Stimulated activated CD4-positive, alpha-beta T cell treated with anti-CD3 and anti-CD28 coated beads, TNF-alpha, amount 100 ng/mL, for 4 hours (primary cell): Measurements from ENCODE around the gene KCNK10.

ENCODE experiments used
- DNase-seq, 3 experiments: peaks; one replicate each; pipeline ENCODE4 v3.0.0-alpha.2; 2020; ENCODE audit warnings: low read depth in 3 of 3

KCNK10 gene

GRCh38 chr14:88323086-88323522 lies at the start of gene KCNK10:
TSS of gene KCNK10 (minus strand) at chr14:88323269. CDS start at chr14:88322798, 471 bp downstream.
- DNase-seq: no peak

GRCh38 chr14:88369496-88369895 lies 46.4 kb upstream of the KCNK10 start:
- no peak for DNase-seq

DNA sequence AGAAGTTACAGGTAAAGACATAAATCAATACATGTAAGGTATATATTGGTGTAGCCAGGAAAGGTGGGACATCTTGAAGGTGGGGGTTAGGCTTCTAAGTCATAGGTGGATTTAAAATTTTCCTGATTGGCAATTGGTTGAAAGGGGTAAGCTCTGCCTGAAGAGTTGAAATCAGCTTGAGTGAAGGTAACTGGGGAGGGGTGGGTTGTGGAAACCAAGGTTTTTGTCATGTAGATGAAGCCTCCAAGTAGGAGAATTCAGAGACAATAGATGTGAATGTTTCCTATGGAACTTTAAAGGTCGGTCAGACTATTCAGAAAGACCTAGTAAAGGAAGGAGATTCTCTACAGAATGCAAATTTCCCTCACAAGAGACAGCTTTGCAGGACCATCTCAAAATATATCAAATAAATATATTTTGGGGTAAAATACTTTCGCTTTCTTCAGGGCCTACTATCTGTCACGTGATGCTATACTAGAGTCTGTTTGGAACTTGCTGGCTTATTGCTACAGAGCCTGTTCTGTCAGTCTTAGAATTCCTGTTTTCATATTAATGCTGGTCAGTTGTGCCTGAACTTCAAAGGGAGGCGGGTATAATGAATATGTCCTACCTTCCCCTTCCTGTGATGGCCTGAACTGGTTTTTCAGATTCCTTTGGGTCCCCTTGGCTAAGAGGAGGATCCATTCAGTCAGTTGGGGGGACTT lies 41.8 kb upstream of the KCNK10 start:
- DNase-seq: no peak

DNA sequence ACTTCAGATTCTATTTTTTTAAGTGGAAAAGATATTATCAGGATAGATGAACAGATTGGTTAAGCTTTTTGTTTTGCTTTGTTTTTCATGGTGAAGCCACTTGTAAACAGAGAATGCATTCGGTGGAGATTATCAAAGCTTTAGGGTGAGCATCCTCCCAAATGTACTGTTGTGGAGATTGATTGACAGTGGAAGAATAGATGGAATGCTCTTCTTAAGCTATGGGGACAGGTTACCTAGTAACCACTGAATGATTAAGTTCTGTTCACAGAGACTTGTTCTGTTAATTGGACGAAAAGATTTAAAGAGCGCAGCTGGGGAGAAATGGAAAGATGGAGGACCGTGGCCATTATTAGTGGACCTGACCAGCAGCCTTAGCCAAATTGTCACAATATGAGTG lies 40.6 kb upstream of the KCNK10 start:
- DNase-seq: no peak

GRCh38 chr14:88359500-88359899 lies 36.4 kb upstream of the KCNK10 start:
- no peak for DNase-seq

GRCh38 chr14:88354358-88354757 lies 31.3 kb upstream of the KCNK10 start:
- DNase-seq: no peak

DNA sequence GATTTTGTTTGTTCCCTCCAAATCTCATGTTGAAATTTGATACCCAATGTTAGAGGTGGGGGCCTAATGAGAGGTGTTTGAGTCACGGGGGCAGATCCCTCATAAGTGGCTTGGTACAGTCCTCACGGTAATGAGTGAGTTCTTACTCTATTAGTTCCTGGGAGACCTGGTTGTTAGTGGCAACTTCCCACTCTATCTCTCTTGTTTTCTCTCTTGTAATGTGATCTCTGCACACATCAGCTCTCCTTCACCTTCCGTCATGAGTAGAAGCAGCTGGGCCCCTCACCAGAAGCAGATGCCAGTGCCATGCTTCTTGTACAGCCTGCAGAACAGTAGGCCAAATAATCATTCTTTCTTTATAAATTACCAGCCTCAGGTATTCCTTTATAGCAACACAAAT lies 29.6 kb upstream of the KCNK10 start:
- DNase-seq: no peak

GRCh38 chr14:88351966-88352691 lies 29.1 kb upstream of the KCNK10 start:
- DNase-seq: no peak

DNA sequence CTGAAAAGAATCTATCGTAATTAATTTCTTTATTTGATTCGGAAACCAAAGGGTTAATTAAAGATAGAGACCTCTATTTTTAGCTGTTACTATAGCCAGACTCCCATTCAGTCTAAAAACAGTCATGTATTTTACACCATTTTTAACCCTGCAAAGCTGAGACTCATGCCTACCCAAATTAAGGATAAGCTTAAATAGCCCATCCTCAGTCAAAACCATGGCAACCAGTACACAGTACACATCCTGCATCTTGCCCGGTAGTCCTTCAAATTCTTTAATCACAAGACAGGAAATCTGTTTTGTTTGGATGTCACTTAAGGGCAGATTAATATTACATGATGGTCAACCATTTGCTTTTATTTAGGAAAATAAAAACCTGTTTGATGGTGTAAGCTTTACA lies 25.5 kb upstream of the KCNK10 start:
- no peak for DNase-seq

- DNase-seq: no peak
Measured at GRCh38 chr14:88346048-88346639, 23.1 kb upstream of the KCNK10 start.

DNA sequence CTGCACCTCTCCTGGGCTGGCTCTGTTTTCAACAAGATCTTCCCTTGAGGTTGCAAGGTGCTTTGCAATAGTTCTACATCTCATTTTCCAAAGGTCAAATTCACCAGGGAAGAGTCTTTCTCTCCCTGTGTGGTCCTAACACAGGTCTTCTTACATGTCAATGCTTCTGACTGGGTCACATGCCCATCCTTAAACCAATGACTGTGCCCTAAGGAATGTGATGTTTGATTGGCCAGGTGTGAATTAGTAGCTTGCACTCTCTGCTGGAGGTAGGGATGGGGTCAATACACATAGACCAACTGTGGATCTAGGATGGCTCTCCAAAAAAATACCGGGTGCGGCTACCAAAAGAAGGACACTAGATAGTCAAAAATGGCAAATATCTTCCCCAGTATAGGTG lies 19.9 kb upstream of the KCNK10 start:
- no peak for DNase-seq

DNA sequence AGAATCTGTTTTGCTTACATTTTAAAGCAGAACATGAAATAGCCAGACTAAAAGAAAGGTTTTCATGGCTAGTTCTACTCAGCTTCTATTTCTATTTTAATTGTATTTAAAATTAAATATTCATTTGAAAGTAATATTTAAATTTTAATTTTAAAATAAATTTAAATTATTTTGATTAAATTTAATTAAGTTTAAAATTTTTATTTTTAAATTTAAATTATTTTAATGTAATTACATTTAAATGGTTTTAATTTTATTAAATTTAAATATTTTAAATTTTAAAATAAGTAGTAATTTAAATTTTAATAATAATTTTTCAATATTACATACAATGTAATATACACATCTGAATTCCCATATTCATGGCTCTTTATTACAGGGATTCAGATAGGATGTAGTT lies 17.3 kb upstream of the KCNK10 start:
- no peak for DNase-seq

DNA sequence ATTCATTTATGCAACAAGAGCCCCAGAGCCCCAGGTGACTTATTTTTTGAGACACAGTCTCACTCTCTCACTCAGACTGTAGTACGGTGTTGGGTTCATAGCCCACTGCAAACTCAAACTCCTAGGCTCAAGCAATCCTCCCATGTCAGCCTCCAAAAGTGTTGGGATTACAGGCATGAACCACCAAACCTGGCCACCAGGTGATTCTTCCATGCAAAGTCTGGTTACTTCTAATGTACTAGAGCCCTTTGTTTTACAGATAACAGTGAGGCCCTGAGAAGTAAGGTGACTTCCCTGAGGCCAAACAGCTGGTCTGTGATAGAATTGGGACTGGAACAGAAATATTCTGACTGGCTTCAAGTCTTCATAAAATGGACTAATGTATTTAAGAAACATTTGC lies 10.0 kb upstream of the KCNK10 start:
- no peak for DNase-seq

GRCh38 chr14:88327497-88327896 lies 4.4 kb upstream of the KCNK10 start:
- DNase-seq: no peak

DNA sequence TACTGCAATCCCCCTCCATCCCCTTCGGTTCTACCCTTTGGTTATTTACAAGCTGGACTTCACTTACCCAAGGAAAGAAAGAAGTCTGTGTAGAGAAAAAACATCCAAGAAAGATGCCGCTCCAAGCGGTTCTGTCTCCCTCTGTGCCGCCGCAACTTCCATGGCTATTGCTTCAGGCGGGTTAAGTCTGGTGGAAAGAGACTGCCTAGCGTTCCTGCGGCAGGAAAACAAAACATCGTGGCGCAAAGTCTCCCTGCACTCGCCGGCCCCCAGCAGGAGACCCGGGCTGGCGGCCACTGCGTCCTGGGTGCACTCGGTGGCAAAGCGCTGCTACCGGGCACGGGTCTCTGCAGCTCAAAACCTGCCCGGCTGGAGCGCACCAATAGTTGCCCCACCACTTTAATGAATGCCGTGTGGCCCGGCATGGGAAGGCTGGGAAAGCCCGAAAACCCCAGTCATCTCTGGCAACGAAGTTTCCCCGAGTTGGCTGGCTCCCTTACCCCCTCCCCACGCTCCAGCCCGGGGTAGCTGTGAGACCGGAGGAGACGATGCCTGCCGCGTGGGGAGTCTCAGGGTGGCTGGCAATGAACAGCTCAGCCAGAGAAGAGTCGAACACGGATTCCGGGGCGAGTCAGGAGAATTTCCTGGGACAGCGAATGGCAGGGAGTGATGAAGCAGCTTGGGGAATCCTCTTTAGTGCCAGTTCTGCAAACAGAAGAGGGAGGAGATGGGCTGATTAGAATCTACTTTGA lies 3.5 kb upstream of the KCNK10 start:
- no peak for DNase-seq

DNA sequence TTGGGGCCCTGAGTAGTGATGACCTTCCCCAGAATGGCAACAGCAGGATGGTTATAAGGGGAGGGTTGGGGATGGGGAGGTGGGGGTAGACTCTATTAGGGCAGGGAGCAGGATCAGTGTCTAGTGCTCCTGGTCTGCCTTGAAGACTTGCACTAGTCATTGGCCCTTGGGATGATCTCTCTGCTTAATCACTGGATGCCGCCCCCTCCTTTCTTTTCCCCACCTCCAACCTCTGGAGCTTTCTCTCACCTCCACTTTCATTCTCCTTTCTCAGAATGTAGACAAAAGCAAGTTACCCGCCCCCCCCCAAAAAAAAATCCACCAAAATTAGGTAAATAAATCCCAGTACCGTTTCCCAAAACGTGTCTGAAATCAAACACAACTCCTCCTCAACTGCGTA lies 2.8 kb upstream of the KCNK10 start:
- no peak for DNase-seq

GRCh38 chr14:88324930-88325329 lies 1.9 kb upstream of the KCNK10 start:
- no peak for DNase-seq

DNA sequence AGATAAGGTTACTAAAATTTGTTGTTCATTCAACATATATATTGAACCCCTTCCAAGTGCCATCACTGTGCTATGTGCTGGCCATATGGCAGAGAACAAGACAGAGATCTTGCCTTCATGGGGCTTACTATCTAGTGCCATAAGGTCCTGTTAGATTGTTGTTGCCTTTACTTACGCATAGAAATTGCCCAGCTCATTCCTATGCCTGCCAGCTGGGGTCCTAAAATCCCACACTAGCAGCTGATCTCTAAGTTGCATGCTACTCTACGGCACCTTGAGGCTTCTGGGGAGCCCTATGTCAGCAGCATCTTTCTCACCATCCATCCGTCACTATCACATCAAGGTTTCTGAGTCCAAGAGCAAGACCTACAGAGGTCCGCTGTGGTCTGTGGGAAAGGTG lies 1.4 kb upstream of the KCNK10 start:
- DNase-seq: no peak

DNA sequence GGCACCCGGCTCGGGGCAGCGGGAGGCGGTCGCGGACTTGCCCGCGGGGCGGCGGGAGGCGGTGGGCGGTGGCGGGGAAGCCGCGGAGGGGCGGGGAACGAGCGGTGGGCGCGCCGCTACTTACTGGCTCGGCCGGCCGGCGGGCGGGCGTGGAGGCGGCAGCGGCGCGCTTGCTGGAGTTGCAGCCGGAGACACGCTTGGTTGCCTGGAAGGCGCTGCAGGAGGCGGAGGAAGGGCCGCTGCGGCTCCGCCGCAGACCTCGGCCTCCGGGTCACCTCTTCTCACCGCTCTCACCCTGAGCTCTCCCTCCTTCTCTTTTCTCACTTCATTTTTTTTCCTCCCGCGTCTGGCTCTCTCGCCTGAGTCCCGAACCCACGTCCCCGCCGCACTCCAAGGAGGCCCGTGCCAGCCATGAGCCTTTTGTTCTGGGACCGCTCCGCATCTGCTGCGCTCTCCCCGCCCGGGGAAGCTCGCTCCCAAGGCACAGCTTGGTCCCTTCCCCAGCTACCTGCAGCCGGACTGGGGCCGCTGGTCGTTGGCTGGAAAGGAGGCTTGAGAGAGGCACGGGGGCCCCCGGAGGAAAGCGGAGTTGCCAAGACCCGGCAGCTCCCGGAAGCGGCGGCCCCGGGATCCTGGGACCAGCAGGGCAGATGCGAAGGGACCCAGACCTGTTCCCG lies 592 bp upstream of the KCNK10 start:
- no peak for DNase-seq

DNA sequence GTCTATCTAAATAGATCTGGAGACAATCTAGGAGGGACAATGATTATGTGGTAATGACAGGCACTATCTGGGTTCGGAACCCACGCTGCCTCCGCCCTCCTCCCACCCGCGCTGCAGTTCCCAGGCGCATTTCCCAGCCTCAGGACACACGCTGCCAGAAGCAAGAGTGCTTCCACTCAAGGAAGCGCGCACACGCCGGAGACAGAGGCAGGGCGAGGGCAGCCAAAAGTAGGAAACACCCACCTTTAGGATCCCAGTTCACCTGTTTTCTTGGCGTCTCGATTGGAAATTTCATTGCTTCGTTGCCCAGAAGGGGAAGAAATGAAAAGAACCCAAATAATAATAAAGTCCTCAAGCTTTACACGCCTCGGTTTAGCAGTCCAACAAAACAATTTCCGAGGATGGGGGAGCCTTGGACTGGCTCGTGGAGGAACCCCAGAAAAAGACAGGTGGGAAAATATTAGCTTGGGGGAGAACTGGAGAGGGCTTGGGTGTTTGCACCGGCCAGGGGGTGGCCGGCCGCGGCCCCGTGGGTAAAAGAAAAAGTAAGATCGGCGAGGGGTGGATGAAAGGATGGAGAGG lies 474 bp downstream of the KCNK10 start:
- DNase-seq: no peak
